Right ventricle myocardium superior (tissue), 1 donor: ENCODE data around the gene CACNA2D1. TPM values are rescaled to one million over a fixed set of nuclear protein-coding genes. Genes with fewer than 3 reads are reported as not detected.

ENCODE experiments used
- ATAC-seq: fragments of 200-7000 bp; cut with Tn5 transposase; one replicate; pipeline ENCODE4 v1.9.1; 2020; ENCODE audit warnings: mild to moderate bottlenecking; ENCODE audit not compliant: poor library complexity
- DNase-seq: peaks from one replicate; pipeline ENCODE4 v3.0.0-alpha.2; 2020
- intact Hi-C: fragments of 100-400 bp; cut with DNase I; formaldehyde crosslinking; loops from one replicate; pipeline ENCODE4 v1.11.2; 2022
- long read RNA-seq: library from polyadenylated mRNA; unstranded; transcript quantifications from one replicate; pipeline ENCODE4 v2.0.0, GENCODE V29; 2021
- total RNA-seq: library from RNA; stranded (reverse); fragmentation: NEBNext Ultra II Directional; extraction: Animal tissue kit (Norgen Biotek cat#: 25700); gene quantifications from one replicate; pipeline ENCODE4 v1.2.1, GENCODE V29; 2021
- donor health status: DM: no; HTN: yes; CAD: no; lungs with severe emphysema.

CACNA2D1 gene
- total RNA-seq = 38.5 TPM
- long read RNA-seq, partial matches to known transcripts = 6 of 37 reads
- long read RNA-seq, other reads (novel, unspliced or antisense) = 31 of 37 reads

DNA sequence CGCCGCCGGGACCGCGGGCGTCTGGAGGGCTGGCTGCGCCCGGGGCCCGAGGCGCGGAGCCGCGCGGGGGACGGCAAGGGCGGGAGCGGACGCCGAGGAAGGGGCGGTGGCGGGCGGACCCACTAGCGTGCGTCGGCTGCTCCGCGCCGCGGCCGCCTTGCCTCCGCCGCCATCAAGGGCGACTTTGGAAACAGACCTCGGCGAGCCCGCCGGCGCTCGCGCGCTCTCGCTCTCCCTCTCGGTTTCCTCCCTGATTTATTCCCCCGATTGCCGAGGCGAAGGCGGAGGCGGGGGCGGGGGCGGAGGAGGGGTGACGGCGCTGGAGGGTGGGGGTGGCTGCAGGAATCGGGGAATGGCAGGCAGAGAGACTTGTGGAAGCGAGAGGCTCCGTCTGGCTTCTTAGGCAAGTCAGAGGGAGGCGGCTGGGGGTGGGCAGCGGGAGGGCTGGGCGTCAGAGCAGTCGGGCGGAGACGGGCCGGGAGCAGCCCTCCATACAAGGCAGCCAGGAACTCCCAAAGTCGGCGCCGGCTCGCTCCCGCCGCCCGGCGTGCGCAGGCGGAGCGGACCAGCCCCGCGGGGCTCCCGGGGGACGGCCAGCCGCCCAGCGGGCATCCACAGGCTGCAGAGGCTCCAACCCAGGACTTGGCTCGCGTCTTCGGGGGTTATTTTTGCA lies at the start of gene CACNA2D1:
CACNA2D1 (minus strand) TSS at position 231 of the 673 bp plus-strand sequence.
- DNase-seq (peak; percentile 89), ATAC-seq (peak; percentile 95)
- intact Hi-C loops = loop anchor here (5.0 kb wide), 2 partner anchors 126 to 211 kb away; no protein-coding TSS in a partner anchor

DNA sequence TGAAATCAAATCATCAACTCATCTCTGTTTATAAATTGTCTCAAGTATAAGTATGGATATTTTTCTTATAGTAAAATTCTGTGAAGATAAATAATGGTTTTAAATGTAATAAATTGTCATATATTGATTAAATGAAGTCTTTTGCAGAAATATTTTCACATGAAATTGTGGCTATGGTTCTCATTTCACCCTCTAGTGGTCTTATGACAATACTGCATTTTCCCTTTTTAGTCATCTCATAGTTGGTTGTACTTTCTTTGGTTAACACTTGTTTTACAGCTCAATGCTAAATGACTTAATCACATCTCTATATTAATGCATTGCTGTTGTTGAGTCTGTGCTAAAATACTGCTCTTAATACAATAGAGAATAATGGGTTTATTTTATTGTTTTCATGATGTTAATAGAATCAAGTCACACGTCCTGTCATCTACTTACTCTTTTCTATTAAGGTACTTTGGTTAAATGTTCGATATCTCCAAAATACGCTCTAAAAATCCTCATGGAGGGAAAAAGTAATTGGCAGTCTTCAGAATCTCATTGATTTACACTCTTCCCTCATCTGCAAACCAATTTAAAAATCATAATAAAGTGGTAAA lies 38.0 kb upstream of the CACNA2D1 start:
- DNase-seq = no peak
- intact Hi-C loops = loop anchor here (10.0 kb wide), 1 partner anchor 247 kb away; no protein-coding TSS in a partner anchor
- ATAC-seq = no peak

DNA sequence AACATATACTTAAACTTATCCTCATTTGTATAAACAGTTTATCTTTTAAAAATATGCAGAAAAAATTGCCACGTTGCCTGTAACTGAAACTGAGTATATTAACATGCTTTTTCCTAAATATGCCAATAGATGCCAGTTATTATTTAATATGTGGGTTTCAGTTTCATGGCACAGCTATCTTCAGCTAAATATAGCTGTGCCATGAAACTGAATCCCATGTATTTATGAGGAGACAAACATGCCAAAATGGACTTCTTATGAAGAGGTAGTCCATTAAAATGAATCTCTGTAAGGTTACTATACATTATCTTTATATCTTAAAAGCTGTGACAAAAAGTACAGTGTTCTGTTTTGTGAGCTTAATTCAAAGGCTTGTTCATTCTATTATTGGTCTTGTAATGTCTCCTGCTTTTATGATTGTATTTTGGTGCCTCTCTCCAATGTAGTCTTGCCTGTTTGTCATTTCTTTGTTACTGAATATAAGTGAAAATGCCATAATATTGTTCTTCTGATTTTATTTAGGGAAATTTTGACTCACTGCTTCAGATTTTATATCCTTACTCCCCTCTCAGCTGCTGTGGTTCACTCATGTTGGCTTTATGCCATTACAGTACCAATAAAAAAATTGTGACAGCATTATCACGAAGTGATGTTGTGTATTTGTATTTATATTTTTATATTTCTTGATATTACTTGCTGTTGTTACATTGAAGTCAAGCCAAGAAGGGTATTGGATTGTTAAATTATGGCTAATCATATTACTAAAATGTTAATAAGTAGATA lies 34.3 kb upstream of the CACNA2D1 start:
- ATAC-seq (no peak), DNase-seq (no peak)
- intact Hi-C loops = no loop called here

DNA sequence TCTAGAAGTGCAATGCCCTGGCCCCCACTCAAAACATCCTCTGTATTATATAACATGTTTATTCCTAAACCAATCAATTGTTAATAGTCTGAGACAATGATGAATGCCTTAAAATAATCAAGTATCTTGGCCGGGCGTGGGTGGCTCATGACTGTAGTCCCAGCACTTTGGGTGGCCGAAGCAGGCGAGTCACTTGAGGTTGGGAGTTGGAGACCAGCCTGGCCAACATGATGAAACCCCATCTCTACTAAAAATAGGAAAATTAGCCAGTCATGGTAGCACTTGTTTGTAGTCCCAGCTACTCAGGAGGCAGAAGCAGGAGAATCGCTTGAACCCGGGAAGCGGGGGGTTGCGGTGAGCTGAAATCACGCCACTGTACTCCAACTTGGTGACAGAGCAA lies 29.4 kb upstream of the CACNA2D1 start:
- intact Hi-C loops = no loop called here
- DNase-seq (no peak), ATAC-seq (no peak)

DNA sequence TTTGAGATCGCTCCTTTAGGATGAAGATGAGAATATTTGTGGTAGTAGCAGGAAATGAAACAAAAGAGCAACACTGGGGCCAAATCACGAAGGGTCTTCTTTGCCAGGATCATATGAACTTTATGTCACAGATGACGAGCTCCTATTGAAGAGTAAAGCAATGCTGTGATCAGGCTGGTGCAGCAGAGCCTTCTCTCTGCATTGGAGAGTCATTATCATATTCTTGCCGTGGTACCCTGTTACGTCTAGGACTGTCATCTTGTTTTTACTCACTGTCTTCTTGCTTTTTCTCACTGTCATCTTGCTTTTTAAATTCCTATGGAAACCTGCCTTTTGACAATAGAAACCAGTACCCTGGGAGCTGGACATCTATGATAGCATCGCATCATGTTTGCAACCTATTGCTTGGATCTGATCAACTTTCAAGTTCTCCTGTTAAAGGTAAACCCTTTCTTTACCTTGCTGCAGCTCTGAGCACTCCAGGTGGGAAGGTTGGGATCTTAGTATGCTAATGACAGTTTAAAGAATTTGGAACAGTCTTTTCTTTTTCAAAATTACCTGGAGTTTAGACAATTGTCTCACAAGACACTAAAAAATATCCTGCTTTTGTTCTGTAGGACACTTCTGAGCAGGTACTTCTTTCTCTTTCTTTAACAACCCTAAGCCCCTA lies 27.9 kb upstream of the CACNA2D1 start:
- ATAC-seq (no peak), DNase-seq (no peak)
- intact Hi-C loops = no loop called here

DNA sequence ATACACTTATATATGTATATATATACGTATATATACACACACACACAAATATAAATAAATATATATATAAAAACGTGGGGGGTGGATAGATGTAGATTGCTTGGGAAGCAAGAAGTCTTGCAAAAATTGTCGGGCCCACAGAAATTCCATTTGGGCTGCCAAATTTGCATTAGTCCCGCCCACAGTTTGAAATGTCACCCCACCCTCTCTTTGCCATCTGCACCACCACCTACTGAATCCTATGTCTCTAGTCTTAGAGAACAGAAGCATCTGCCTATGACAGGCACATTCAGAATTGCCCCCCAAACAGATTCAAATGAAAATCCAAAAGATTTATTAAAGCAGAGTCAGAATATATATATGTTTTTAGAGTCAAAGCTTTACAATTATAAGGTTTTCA lies 25.6 kb upstream of the CACNA2D1 start:
- intact Hi-C loops = no loop called here
- no peak for DNase-seq
- no peak for ATAC-seq

DNA sequence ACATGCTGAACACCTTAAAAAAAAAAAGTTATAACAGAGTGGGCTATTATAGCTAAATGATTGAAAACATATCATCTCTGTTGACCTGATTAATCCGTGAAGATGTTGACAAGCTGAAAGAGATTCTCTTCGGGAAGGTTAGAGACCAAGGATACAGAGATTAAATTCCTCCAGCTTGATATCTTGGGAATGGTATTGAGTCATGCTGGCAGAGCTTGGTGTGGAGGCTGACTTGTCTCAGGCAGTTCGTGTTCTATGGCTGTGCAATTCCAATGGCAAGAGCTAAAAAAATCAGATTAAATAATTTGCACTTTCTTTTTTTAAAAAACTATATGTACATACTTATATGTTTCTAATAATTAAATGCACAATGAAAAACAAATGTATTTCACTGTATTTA lies 24.9 kb upstream of the CACNA2D1 start:
- intact Hi-C loops = no loop called here
- ATAC-seq = peak; percentile 55
- no peak for DNase-seq

DNA sequence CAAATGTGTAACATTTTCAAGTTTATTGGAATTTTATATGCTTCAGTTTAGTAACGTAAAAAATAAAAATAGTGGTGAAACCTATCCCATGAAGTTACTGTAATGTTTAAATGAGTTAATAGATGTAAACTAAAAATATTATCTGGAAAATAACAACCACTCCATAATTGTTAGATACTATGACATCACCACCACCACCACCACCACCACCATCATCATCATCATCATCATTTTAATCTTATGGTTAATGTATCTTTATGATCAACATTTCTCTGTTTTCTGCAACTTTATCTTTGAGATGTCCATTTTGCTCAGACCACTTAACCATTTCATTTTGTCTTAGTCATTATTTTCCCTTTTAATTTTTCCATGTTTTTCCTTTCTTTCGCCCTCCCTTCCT lies 23.4 kb upstream of the CACNA2D1 start:
- DNase-seq = no peak
- no peak for ATAC-seq
- intact Hi-C loops = no loop called here

DNA sequence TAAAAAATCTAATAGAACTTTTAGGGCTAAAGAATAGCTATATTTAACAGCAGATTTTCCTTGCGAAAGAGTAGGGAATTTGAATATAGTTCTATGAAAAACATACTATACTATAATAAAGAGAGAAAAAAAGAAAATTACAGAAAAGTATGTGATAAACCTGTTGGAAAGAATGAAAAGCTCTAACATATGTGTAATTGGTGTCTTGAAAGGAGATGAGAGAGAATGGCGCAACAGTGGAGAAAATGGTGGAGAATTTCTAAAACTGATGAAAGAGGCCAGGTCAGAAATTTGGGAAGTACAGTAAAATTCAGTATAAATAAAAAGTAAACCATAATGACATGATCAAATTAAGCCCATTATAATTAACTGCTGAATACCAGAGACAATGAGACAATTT lies 20.8 kb upstream of the CACNA2D1 start:
- DNase-seq = no peak
- no peak for ATAC-seq
- intact Hi-C loops = no loop called here

DNA sequence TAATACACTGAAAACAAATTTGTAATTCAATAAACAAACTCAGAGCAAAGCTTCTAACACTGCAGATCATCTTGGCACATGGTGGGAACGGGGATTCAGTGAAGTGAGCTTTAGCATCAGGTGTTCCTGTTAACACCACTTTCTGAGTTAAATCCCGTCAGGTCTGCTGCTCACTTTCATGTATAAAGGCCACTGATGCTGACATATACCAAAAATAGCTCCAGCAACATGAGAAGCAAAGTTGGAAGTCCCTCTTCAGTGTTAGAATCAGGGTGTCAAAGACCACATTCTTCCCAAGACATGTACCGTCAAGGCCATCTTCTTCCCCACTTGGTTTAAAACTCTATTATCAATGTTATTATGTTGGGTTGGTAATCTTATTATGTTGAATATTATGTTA lies 11.7 kb upstream of the CACNA2D1 start:
- no peak for ATAC-seq
- intact Hi-C loops = no loop called here
- DNase-seq = no peak

DNA sequence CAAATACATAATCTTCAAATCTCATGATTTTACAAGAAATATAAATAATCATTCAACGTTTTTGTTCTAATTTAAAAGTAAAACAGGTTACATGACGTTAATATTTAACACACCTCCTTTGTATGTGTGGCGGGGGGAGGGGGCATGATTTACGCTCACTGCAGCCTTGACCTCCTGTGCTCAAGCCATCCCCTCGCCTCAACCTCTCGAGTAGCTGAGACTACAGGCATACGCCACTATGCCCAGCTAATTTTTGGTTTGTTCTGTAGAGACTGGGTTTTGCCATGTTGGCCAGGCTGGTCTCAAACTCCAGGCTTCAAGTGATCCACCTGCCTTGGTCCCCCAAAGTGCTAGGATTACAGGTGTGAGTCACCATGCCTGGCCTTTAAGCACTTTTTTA lies 7.2 kb upstream of the CACNA2D1 start:
- intact Hi-C loops = no loop called here
- ATAC-seq = no peak
- DNase-seq = no peak

DNA sequence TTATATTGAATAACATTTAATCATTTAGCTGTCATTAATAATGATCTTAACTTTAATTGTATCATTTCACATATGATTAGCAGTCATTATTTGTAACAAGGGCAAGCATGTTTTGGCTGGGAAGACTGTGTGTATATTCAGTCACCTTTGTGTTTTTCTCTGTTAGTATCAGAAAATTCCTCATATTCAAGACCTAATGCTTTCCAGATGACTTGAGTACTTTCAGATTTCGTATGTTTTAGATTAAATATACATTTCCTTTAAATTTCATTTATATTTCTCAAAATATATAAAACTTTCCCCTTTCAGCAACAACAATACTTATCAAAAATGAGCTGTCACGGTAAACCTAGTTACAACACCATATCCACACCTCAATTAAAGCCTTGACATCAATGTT lies 6.3 kb upstream of the CACNA2D1 start:
- DNase-seq (no peak), ATAC-seq (no peak)
- intact Hi-C loops = no loop called here

DNA sequence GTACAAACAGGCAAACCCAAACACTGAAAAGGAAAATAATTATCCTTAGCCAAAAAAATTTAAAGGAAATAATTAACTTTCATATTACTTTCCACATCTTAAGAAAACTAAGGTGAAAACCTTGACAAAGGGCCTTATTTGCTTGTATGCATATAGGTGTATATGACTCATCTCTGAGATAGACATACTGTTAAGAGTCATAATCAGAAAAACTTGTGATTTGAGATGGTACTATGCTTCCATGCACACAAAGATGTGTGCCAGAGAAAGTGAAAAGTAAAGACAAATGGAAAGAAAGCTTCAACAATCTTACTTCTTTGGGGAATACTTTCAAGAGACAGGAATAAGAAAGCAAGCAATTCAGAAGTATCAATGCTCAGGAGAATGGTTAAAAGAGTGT lies 3.3 kb upstream of the CACNA2D1 start:
- DNase-seq = no peak
- intact Hi-C loops = no loop called here
- ATAC-seq = no peak

DNA sequence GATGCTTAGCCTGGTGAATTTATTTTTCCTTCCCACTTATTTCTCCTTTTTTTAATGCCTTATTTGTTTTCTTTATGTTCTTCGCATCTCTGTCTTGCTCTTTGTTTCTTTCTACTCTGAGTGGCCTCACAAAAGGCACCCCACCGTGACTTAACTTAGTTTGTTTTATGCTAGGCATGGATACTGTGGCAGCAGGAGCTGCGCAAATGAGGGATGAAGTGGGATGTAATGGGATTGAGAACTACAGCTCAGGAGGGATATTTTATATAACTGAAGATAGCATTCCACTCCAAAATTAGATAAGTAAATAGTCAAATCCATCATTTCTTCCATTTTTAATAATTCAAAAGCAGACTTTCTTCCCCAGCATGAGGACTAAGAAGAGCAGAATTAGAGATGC lies 1.7 kb upstream of the CACNA2D1 start:
- ATAC-seq (no peak), DNase-seq (no peak)
- intact Hi-C loops = no loop called here

DNA sequence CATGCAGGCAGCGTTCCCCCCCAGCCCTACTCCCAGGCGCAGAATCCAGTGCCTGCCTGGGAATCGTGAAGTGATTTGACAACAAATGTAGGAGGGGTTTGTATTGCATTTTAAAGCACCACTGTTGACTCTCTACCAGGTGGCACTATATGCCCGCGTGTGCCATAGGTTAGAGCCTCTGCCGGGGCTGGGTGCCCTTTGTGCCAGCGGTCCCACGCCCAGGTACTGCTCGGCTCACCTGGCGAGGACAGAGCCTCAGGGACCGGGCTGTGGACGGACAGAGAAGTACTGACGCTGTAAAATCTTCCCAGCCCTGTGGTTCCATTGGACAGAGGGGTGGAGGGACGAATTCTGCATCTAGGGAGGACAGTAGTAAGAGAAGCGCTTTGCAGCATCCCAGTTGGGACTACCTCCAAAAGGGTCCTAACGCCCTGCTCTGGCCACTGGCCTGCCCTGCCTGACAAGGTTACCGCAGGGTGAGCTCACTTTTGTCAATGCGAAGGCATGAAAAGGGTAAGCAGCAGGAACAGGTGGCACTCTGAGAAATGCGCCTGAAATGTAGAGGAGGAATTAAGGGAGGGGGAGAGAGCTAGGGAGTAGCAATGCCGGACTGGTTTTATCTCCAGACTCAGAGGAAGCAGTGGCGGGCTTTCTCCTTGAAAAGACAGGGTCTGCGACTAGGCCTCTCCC lies 788 bp upstream of the CACNA2D1 start:
- intact Hi-C loops = loop anchor here (5.0 kb wide), 2 partner anchors 127 to 212 kb away; no protein-coding TSS in a partner anchor
- DNase-seq = no peak
- ATAC-seq = no peak

DNA sequence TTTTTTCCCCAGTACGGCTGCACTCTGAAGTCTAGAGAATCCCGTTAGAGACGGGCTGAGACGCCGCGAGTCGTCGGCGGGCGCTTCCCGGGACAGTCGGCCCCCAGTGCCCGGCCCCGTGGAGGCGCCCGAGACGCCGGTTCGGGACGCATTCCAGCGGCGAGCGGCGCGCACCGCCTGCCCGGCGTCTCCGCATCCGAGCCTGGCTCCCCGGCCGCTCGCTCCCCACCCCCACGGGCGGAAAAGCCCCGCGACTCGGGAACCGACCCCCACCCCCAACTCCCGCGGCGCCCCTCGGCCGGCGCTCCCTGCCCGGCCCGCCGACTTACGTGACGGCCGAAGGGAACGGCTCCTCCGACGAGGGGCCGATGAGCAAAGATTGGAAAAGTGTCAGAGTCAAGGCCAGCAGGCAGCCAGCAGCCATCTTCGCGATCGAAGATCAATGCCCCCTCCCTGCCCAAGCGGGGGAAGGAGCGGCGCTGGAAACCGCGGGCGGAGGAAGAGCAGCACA lies 486 bp downstream of the CACNA2D1 start:
- intact Hi-C loops = loop anchor here (5.0 kb wide), 2 partner anchors 126 to 211 kb away; no protein-coding TSS in a partner anchor
- peak; percentile 56 for DNase-seq

DNA sequence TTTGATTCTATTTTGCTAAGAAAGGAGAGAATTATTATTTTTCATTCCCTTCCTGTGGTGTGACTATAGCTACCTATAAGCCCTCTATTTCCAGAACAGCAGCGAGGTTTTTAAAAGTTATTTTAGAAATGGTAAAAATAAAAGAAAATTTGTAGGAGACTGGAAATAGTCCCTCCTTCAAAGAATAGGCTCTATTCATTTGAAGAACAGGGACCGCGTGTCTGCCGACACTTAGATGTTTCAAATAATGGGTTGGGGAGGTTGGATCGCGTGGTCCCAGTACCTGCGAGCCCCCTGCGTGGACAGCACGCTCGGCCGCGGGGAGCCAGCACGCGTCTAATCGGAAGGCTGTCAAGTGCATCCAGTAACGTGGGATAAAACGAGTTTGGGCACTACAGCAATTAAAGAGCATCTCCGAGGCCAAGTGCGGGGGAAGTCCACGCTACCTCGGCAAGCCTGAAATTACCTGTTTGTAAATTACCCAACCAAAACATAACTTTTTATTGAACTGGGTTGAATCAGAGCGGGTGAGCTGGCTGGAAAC lies 1.0 kb downstream of the CACNA2D1 start:
- no peak for DNase-seq
- intact Hi-C loops = loop anchor here (5.0 kb wide), 2 partner anchors 125 to 210 kb away; no protein-coding TSS in a partner anchor
- peak; percentile 16 for ATAC-seq

More for the DNA sequence above, 486 bp downstream of the CACNA2D1 start:
- ATAC-seq = peak; percentile 57
